Testis (tissue), 5 donors: ENCODE results near the gene PCLO. TPM values are rescaled to one million over a fixed set of nuclear protein-coding genes. Genes with fewer than 3 reads are reported as not detected.

Experiments used
- DNase-seq: peaks from one replicate; pipeline ENCODE4 v3.0.0-alpha.2; 2019
- H3K27ac ChIP-seq, 2 donors: fragments of 200-600 bp; sonication (generic); one replicate each; pipeline ENCODE4 v1.5.1; 2019
- H3K27me3 ChIP-seq: fragments of 200-600 bp; sonication (generic); one replicate; pipeline ENCODE4 v1.5.1; 2019
- H3K36me3 ChIP-seq: fragments of 200-600 bp; sonication (generic); one replicate; pipeline ENCODE4 v1.5.1; 2017; ENCODE audit warnings: low read depth; ENCODE audit errors: missing control alignments
- H3K4me1 ChIP-seq: fragments of 200-600 bp; sonication (generic); one replicate; pipeline ENCODE4 v1.5.1; 2019
- H3K4me3 ChIP-seq, 2 donors: fragments of 200-600 bp; sonication (generic); one replicate each; pipeline ENCODE4 v1.5.1; 2017 to 2019
- H3K9me3 ChIP-seq: fragments of 200-600 bp; sonication (generic); one replicate; pipeline ENCODE4 v1.5.1; 2017
- CTCF ChIP-seq, 3 experiments: fragments of 450-650 bp in 2 of 3; fragments of 200-600 bp in 1 of 3; sonication (generic) in 1 of 3; IDR thresholded peaks; one replicate each; pipeline ENCODE4 v1.5.1; 2016 to 2019; ENCODE audit warnings: antibody characterized with exemption in 3 of 3, mild to moderate bottlenecking in 2 of 3, moderate library complexity in 1 of 3
- POLR2A ChIP-seq: fragments of 450-650 bp; IDR thresholded peaks from one replicate; pipeline ENCODE4 v1.6.1; 2017; ENCODE audit warnings: antibody characterized with exemption, mild to moderate bottlenecking, moderate library complexity
- WGBS, 2 donors: methylation state at CpG; one replicate each; pipeline ENCODE4 v1.1.5; 2018; 5-methylcytosine and 5-hydroxymethylcytosine counted together
- intact Hi-C: fragments of 100-400 bp; cut with DNase I; formaldehyde crosslinking; loops from one replicate; pipeline ENCODE4 v1.15.1; 2023; ENCODE audit warnings: low total_unique reads
- long read RNA-seq, 2 donors: transcript quantifications; one replicate each; lab custom pipeline, GENCODE V29; 2026
- polyA plus RNA-seq: library from polyadenylated mRNA; stranded (reverse); fragments of 350-450 nt; fragmentation: Illumina TruSeq; extraction: RNeasy Lipid Tissue Mini Kit (QIAGEN cat#74804); gene quantifications from one replicate; pipeline ENCODE4 v1.2.3, GENCODE V29; 2014; ENCODE audit warnings: low read depth, low replicate concordance; ENCODE audit not compliant: insufficient read depth
- total RNA-seq, 2 donors: library from RNA; depleted of rRNA; stranded (reverse); fragments of >200 nt; gene quantifications; one replicate each; pipeline ENCODE4 v1.2.3, GENCODE V29; 2016

PCLO gene
- total RNA-seq (10 to 100 TPM; 20.4 to 29.4 TPM), polyA plus RNA-seq (6.4 TPM)
- long read RNA-seq, donor 1 = 0 reads
- long read RNA-seq, donor 2, partial matches to known transcripts = 0 of 2 reads
- long read RNA-seq, donor 2, other reads (novel, unspliced or antisense) = 0 of 2 reads

- Histone ChIP-seq H3K4me1 (no peaks in the 10 kb centered on the region), H3K27ac (peak within 1 kb of the TSS; percentile 87 to 92), H3K4me3 (peak within 1 kb of the TSS; percentile 57 to 93), H3K9me3 (no peaks in the 10 kb centered on the region), H3K36me3 (no peaks in the 10 kb centered on the region), H3K27me3 (no peaks in the 10 kb centered on the region)
- DNase-seq = peak; percentile 92
- intact Hi-C loops = no loop called here
- peak; percentile 4 for TF ChIP-seq POLR2A
- TF ChIP-seq CTCF (IDR thresholded peaks at IDR 0.05) = no peak
- WGBS, 2 donors = 0 to 1% methylated on average over 5 to 70 of the region's 77 CpGs
Observed at GRCh38 chr7:83162402-83163256, at the start of gene PCLO. TSS of gene PCLO (minus strand) at chr7:83162884. CDS start at chr7:83162592, 292 bp downstream.

GRCh38 chr7:83211685-83212084, 49.0 kb upstream of the PCLO start:
- TF ChIP-seq CTCF (IDR thresholded peaks at IDR 0.05) (no peak), POLR2A (no peak)

GRCh38 chr7:83210479-83210878, 47.8 kb upstream of the PCLO start:
- intact Hi-C loops = no loop called here
- H3K27ac ChIP-seq = no peak overlapping the region
- H3K4me1 ChIP-seq = no peaks in the 10 kb centered on the region
- H3K9me3 ChIP-seq = no peaks in the 10 kb centered on the region
- H3K4me3 ChIP-seq = no peak overlapping the region
- H3K36me3 ChIP-seq = no peaks in the 10 kb centered on the region
- no peak for TF ChIP-seq POLR2A
- no peak for TF ChIP-seq CTCF (IDR thresholded peaks at IDR 0.05)
- 82 to 85% methylated on average over 3 of the region's 3 CpGs for WGBS, 2 donors
- no peak for DNase-seq
- no peaks in the 10 kb centered on the region for H3K27me3 ChIP-seq

More at GRCh38 chr7:83211685-83212084, 49.0 kb upstream of the PCLO start:
- 63 to 74% methylated on average over 1 of the region's 1 CpG for WGBS, 2 donors
- Histone ChIP-seq H3K4me1 (no peaks in the 10 kb centered on the region), H3K9me3 (no peaks in the 10 kb centered on the region), H3K27me3 (no peaks in the 10 kb centered on the region), H3K36me3 (no peaks in the 10 kb centered on the region), H3K27ac (no peak overlapping the region), H3K4me3 (no peak overlapping the region)
- no peak for DNase-seq
- intact Hi-C loops = no loop called here

- TF ChIP-seq POLR2A (no peak), CTCF (IDR thresholded peaks at IDR 0.05) (no peak)
- 94 to 97% methylated on average over 2 of the region's 2 CpGs for WGBS, 2 donors
- H3K9me3 ChIP-seq = no peaks in the 10 kb centered on the region
- H3K4me1 ChIP-seq = no peaks in the 10 kb centered on the region
- DNase-seq = no peak
- H3K36me3 ChIP-seq = no peaks in the 10 kb centered on the region
- H3K4me3 ChIP-seq = no peak overlapping the region
- no peak overlapping the region for H3K27ac ChIP-seq
- intact Hi-C loops = no loop called here
- no peaks in the 10 kb centered on the region for H3K27me3 ChIP-seq
Observed at GRCh38 chr7:83204715-83205114, 42.0 kb upstream of the PCLO start.
